CD4-positive, CD25-positive, alpha-beta regulatory T cell (primary cell): Measurements from ENCODE around the gene SEZ6L. TPM values are rescaled to one million over a fixed set of nuclear protein-coding genes. Genes with fewer than 3 reads are reported as not detected.
A peak's percentile ranks its signal among the peaks of the same experiment; 100 is the strongest.

Experiments used
- ATAC-seq, 2 donors: fragments of 150-1000 bp; cut with Tn5 transposase; one replicate each; pipeline ENCODE4 v1.10.0; 2021; ENCODE audit warnings: low read depth in 2 of 2, moderate number of reproducible peaks in 2 of 2, moderate library complexity in 1 of 2
- DNase-seq, 3 donors: peaks; one replicate each; pipeline versions ENCODE4 v3.0.0 to v3.0.0-alpha.2; 2012 to 2022; ENCODE audit warnings: mixed read lengths in 1 of 3
- H3K27ac ChIP-seq: one replicate; pipeline ENCODE4 v1.7.0; 2013; ENCODE audit warnings: mild to moderate bottlenecking, low read length; ENCODE audit not compliant: insufficient read depth, poor library complexity, severe bottlenecking
- H3K27me3 ChIP-seq: one replicate; pipeline ENCODE4 v1.7.0; 2013; ENCODE audit warnings: low read length; ENCODE audit not compliant: control insufficient read depth, insufficient read depth
- H3K36me3 ChIP-seq: one replicate; pipeline ENCODE4 v1.7.0; 2013; ENCODE audit warnings: mild to moderate bottlenecking, low read length, moderate library complexity; ENCODE audit not compliant: control insufficient read depth, insufficient read depth
- H3K4me1 ChIP-seq: 2 replicates; pipeline ENCODE4 v1.7.0; 2013; ENCODE audit warnings: mild to moderate bottlenecking, low read length; ENCODE audit not compliant: insufficient read depth, control insufficient read depth, poor library complexity, severe bottlenecking
- H3K4me3 ChIP-seq: one replicate; pipeline ENCODE4 v1.7.0; 2013; ENCODE audit warnings: low read depth, mild to moderate bottlenecking, low read length, moderate library complexity
- H3K9me3 ChIP-seq, 2 experiments: 1 replicate in 1 of 2; 2 replicates in 1 of 2; pipeline ENCODE4 v1.7.0; 2013; ENCODE audit warnings: low read length in 2 of 2, mild to moderate bottlenecking in 1 of 2, moderate library complexity in 1 of 2; ENCODE audit not compliant: control insufficient read depth in 2 of 2
- H3K27ac Mint-ChIP-seq, 3 donors: one replicate each; pipeline ENCODE4 v1.8.0; 2020 to 2022; ENCODE audit warnings: mild to moderate bottlenecking in 3 of 3, mixed read lengths in 3 of 3, moderate library complexity in 2 of 3
- H3K27me3 Mint-ChIP-seq: one replicate; pipeline ENCODE4 v1.8.0; 2022; ENCODE audit warnings: mild to moderate bottlenecking, mixed read lengths
- H3K36me3 Mint-ChIP-seq: one replicate; pipeline ENCODE4 v1.8.0; 2020; ENCODE audit warnings: mixed read lengths
- H3K4me1 Mint-ChIP-seq, 4 donors: one replicate each; pipeline ENCODE4 v1.8.0; 2020 to 2022; ENCODE audit warnings: mixed read lengths in 4 of 4, mild to moderate bottlenecking in 1 of 4
- H3K4me3 Mint-ChIP-seq, 4 donors: one replicate each; pipeline ENCODE4 v1.8.0; 2020 to 2022; ENCODE audit warnings: mild to moderate bottlenecking in 4 of 4, mixed read lengths in 4 of 4, moderate library complexity in 3 of 4
- H3K9me3 Mint-ChIP-seq, 7 donors: one replicate each; pipeline ENCODE4 v1.8.0; 2020 to 2022; ENCODE audit warnings: mixed read lengths in 7 of 7, mild to moderate bottlenecking in 3 of 7, moderate library complexity in 2 of 7
- polyA plus RNA-seq, 4 donors: library from polyadenylated mRNA; unstranded; fragments of 300-500 nt; fragmentation: Illumina TruSeq; gene quantifications; one replicate each; pipeline ENCODE4 v1.2.3, GENCODE V29; 2021
- total RNA-seq: library from RNA; stranded (reverse); gene quantifications from one replicate; pipeline ENCODE4 v1.2.3, GENCODE V29; 2022

The SEZ6L gene
- total and polyA plus RNA-seq, 5 donors from 2014 or later, result not detected

GRCh38 chr22:26428515-26429457 lies 259.5 kb downstream of the SEZ6L start, which contains the start of gene ASPHD2:
Gene ASPHD2, plus strand, starts transcription at chr22:26429260. Its CDS starts 4,356 bp downstream, at chr22:26433616.
- peaks cover 6 to 43% (median 27%) of the 10 kb centered on the region in 4 donors for H3K4me1 Mint-ChIP-seq
- H3K9me3 ChIP-seq, result peaks cover 0 to 2% of the 10 kb centered on the region in 2 experiments
- peaks cover 4% of the 10 kb centered on the region for H3K36me3 ChIP-seq
- peak within 1 kb of the TSS; percentile 96 for H3K27ac ChIP-seq
- H3K9me3 Mint-ChIP-seq, result peaks cover 0 to 2% (median 0%) of the 10 kb centered on the region in 7 donors
- H3K36me3 Mint-ChIP-seq, result no peaks in the 10 kb centered on the region
- H3K27me3 ChIP-seq, result no peaks in the 10 kb centered on the region
- peaks cover 5% of the 10 kb centered on the region for H3K27me3 Mint-ChIP-seq
- H3K4me3 Mint-ChIP-seq, result peak within 1 kb of the TSS; percentile 95 to 100 (median 96)
- peak; percentile 86 to 88 for ATAC-seq
- peaks cover 19% of the 10 kb centered on the region for H3K4me1 ChIP-seq
- H3K27ac Mint-ChIP-seq, result peak within 1 kb of the TSS; percentile 96 to 100 (median 97)
- peak within 1 kb of the TSS; percentile 96 for H3K4me3 ChIP-seq
- peak; percentile 77 to 90 (median 86) for DNase-seq

- peaks cover 6 to 43% (median 27%) of the 10 kb centered on the region in 4 donors for H3K4me1 Mint-ChIP-seq
- ATAC-seq, result peak in 1 of 2 donors; percentile 1
- no peaks in the 10 kb centered on the region for H3K27me3 ChIP-seq
- peak; percentile 4 to 17 (median 11) for DNase-seq
- no peak overlapping the region for H3K27ac ChIP-seq
- H3K9me3 Mint-ChIP-seq, result no peaks in the 10 kb centered on the region
- peaks cover 4% of the 10 kb centered on the region for H3K36me3 Mint-ChIP-seq
- H3K4me1 ChIP-seq, result peaks cover 19% of the 10 kb centered on the region
- peak overlapping the region; percentile 79 to 91 (median 84) for H3K4me3 Mint-ChIP-seq
- H3K4me3 ChIP-seq, result peak overlapping the region; percentile 51
- H3K27me3 Mint-ChIP-seq, result peaks cover 5% of the 10 kb centered on the region
- H3K27ac Mint-ChIP-seq, result peak overlapping the region in 2 of 3 donors; percentile 57 to 61
- peaks cover 4% of the 10 kb centered on the region for H3K36me3 ChIP-seq
- H3K9me3 ChIP-seq, result no peaks in the 10 kb centered on the region
These were observed 260.4 kb downstream of the SEZ6L start for GRCh38 chr22:26429458-26430286.

GRCh38 chr22:26430600-26430999 lies 261.3 kb downstream of the SEZ6L start:
- Histone ChIP-seq H3K4me1 (peaks cover 19% of the 10 kb centered on the region), H3K27me3 (no peaks in the 10 kb centered on the region), H3K4me3 (peak overlapping the region; percentile 51), H3K27ac (no peak overlapping the region), H3K9me3 (no peaks in the 10 kb centered on the region), H3K36me3 (peaks cover 10% of the 10 kb centered on the region)
- Mint-ChIP-seq H3K4me1 (peaks cover 10 to 52% (median 33%) of the 10 kb centered on the region in 4 donors), H3K27ac (peak overlapping the region; percentile 32 to 61 (median 57)), H3K27me3 (peaks cover 5% of the 10 kb centered on the region), H3K4me3 (peak overlapping the region; percentile 79 to 91 (median 84)), H3K9me3 (no peaks in the 10 kb centered on the region), H3K36me3 (peaks cover 13% of the 10 kb centered on the region)
- DNase-seq (no peak), ATAC-seq (no peak)

GRCh38 chr22:26431261-26431995 lies 262.2 kb downstream of the SEZ6L start:
- peaks cover 5% of the 10 kb centered on the region for H3K27me3 Mint-ChIP-seq
- peak overlapping the region; percentile 51 for H3K4me3 ChIP-seq
- no peaks in the 10 kb centered on the region for H3K9me3 Mint-ChIP-seq
- DNase-seq (peak in 1 of 3 donors; percentile 71), ATAC-seq (no peak)
- peak overlapping the region; percentile 31 for H3K27ac ChIP-seq
- peaks cover 15% of the 10 kb centered on the region for H3K36me3 Mint-ChIP-seq
- peak overlapping the region; percentile 79 to 91 (median 84) for H3K4me3 Mint-ChIP-seq
- H3K36me3 ChIP-seq, result peaks cover 10% of the 10 kb centered on the region
- H3K27me3 ChIP-seq, result no peaks in the 10 kb centered on the region
- H3K9me3 ChIP-seq, result no peaks in the 10 kb centered on the region
- peak overlapping the region in 2 of 3 donors; percentile 56 to 61 for H3K27ac Mint-ChIP-seq
- H3K4me1 ChIP-seq, result peaks cover 19% of the 10 kb centered on the region
- peaks cover 10 to 60% (median 36%) of the 10 kb centered on the region in 4 donors for H3K4me1 Mint-ChIP-seq

- Histone ChIP-seq H3K36me3 (peaks cover 17% of the 10 kb centered on the region), H3K9me3 (no peaks in the 10 kb centered on the region), H3K4me1 (peaks cover 19% of the 10 kb centered on the region), H3K27me3 (no peaks in the 10 kb centered on the region), H3K27ac (no peak overlapping the region), H3K4me3 (no peak overlapping the region)
- no peaks in the 10 kb centered on the region for H3K27me3 Mint-ChIP-seq
- peak overlapping the region in 1 of 4 donors; percentile 67 for H3K4me3 Mint-ChIP-seq
- H3K4me1 Mint-ChIP-seq, result peaks cover 10 to 61% (median 33%) of the 10 kb centered on the region in 4 donors
- DNase-seq (peak in 1 of 3 donors; percentile 37), ATAC-seq (no peak)
- H3K36me3 Mint-ChIP-seq, result peaks cover 15% of the 10 kb centered on the region
- H3K9me3 Mint-ChIP-seq, result no peaks in the 10 kb centered on the region
- no peak overlapping the region for H3K27ac Mint-ChIP-seq
These were observed 263.5 kb downstream of the SEZ6L start for GRCh38 chr22:26432619-26433311.
